Nephron progenitor cell (in vitro differentiated cells): ENCODE measurements around the gene GPR153.

ENCODE experiments used
- DNase-seq: peaks from one replicate; pipeline ENCODE4 v3.0.0; 2021
- H3K27ac Mint-ChIP-seq: 2 replicates; pipeline ENCODE4 v1.8.0; 2021; ENCODE audit warnings: mild to moderate bottlenecking, moderate library complexity, mixed read lengths
- H3K27me3 Mint-ChIP-seq: 2 replicates; pipeline ENCODE4 v1.8.0; 2021; ENCODE audit warnings: mild to moderate bottlenecking, low read depth, mixed read lengths; ENCODE audit not compliant: poor library complexity
- H3K36me3 Mint-ChIP-seq: 2 replicates; pipeline ENCODE4 v1.8.0; 2021; ENCODE audit warnings: low read depth, mixed read lengths
- H3K4me1 Mint-ChIP-seq: 2 replicates; pipeline ENCODE4 v1.8.0; 2021; ENCODE audit warnings: mixed read lengths
- H3K4me3 Mint-ChIP-seq: 2 replicates; pipeline ENCODE4 v1.8.0; 2021; ENCODE audit warnings: mild to moderate bottlenecking, moderate library complexity, mixed read lengths
- H3K9me3 Mint-ChIP-seq: 2 replicates; pipeline ENCODE4 v1.8.0; 2021; ENCODE audit warnings: mild to moderate bottlenecking, moderate library complexity, mixed read lengths
- TF ChIP-seq, protein P1 (sequence below): fragments of 200-600 bp; sonication (generic); IDR thresholded peaks from 2 replicates; pipeline ENCODE4 v1.5.0; 2021; ENCODE audit warnings: antibody characterized with exemption

The GPR153 gene

DNA sequence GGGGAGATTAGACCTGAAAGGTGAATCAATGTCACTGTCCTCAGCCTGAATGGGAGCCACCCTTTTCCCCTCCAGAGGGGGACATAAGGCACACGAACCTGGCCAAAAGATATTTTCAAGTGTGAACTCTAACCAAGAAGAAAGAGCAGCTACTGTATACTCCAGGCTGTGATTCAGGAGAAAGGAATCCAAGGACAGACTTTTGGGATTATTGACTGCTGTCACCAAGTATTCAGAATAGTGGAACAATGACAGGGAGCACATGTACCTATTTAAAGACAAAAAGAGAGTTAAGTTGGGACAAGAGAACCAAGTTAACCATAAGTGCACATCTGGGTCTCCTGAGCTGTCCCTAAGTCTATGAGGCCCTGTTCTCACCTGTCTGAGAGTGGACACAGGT, 27.5 kb downstream of the GPR153 start:
- Mint-ChIP-seq H3K9me3 (no peaks in the 10 kb centered on the region), H3K36me3 (peaks cover 27% of the 10 kb centered on the region), H3K4me3 (peak overlapping the region; percentile 41), H3K27me3 (peaks cover 10% of the 10 kb centered on the region), H3K27ac (no peak overlapping the region), H3K4me1 (peaks cover 27% of the 10 kb centered on the region)
- TF ChIP-seq, protein P1, sequence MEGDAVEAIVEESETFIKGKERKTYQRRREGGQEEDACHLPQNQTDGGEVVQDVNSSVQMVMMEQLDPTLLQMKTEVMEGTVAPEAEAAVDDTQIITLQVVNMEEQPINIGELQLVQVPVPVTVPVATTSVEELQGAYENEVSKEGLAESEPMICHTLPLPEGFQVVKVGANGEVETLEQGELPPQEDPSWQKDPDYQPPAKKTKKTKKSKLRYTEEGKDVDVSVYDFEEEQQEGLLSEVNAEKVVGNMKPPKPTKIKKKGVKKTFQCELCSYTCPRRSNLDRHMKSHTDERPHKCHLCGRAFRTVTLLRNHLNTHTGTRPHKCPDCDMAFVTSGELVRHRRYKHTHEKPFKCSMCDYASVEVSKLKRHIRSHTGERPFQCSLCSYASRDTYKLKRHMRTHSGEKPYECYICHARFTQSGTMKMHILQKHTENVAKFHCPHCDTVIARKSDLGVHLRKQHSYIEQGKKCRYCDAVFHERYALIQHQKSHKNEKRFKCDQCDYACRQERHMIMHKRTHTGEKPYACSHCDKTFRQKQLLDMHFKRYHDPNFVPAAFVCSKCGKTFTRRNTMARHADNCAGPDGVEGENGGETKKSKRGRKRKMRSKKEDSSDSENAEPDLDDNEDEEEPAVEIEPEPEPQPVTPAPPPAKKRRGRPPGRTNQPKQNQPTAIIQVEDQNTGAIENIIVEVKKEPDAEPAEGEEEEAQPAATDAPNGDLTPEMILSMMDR, result no peak
- DNase-seq, result no peak

DNA sequence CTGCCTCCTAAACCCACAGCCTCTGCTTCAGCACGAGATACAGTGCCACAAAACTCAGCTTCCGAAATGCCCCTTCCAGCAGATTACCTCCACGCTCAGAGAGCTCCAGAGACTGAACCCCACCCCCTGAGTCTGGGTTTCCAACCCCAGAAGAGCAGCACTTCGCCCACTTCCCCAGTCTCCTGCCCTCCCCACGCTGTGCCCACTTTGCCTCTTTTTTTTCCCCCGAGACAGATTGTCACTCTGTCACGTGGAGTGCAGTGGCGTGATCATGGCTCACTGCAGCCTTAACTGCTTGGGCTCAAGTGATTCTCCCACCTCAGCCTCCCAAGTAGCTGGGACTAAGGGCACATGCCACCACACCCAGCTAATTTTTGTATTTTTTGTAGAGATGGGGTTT, 35.2 kb downstream of the GPR153 start:
- Mint-ChIP-seq H3K9me3 (no peaks in the 10 kb centered on the region), H3K27me3 (no peaks in the 10 kb centered on the region), H3K36me3 (peaks cover 56% of the 10 kb centered on the region), H3K27ac (peak overlapping the region; percentile 95), H3K4me1 (peaks cover 11% of the 10 kb centered on the region), H3K4me3 (no peak overlapping the region)
- TF ChIP-seq, protein P1, result no peak
- no peak for DNase-seq

DNA sequence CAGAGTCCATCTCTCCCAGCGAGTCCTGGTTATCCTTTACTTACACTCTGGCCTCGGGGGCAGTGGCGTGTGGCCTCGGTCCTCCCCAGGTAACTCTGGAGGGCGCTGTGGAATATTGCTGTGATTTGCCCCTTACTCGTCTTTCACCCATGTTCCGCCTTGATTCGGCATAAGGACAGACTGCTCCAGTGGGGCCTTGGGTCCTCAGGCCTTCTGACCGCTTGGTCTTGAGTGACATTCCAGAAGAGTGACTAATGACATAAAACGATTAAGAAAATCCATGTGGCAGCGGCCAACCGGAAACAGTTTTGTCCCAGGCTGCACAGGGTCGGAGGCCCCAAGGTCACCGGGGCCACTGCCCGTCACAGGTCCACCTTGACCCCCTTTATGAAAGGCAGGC, 36.2 kb downstream of the GPR153 start:
- Mint-ChIP-seq H3K9me3 (no peaks in the 10 kb centered on the region), H3K27me3 (no peaks in the 10 kb centered on the region), H3K27ac (no peak overlapping the region), H3K36me3 (peaks cover 59% of the 10 kb centered on the region), H3K4me3 (no peak overlapping the region), H3K4me1 (peaks cover 11% of the 10 kb centered on the region)
- no peak for DNase-seq
- TF ChIP-seq, protein P1, result no peak

DNA sequence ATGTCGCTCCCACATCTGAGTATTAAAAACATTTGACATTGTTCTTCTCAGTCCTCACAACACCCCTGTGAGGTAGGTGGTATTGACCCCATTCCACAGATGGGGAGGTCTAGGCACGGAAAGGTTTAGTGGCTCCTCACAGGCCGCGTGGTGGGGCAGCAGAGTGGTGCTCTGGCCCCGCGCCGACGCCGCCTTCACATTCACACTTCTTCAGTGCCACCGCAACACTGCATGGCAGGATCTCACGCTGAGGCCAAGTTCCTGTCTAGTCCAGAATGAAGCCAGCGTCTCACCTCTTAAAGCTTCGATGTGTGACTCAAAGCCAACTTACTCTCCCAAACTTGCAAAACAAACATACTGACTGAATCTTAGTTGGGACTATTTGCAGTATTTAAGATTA, 37.3 kb downstream of the GPR153 start:
- TF ChIP-seq, protein P1, result no peak
- Mint-ChIP-seq H3K9me3 (no peaks in the 10 kb centered on the region), H3K27me3 (no peaks in the 10 kb centered on the region), H3K4me1 (peaks cover 17% of the 10 kb centered on the region), H3K36me3 (peaks cover 56% of the 10 kb centered on the region), H3K27ac (no peak overlapping the region), H3K4me3 (no peak overlapping the region)
- no peak for DNase-seq

DNA sequence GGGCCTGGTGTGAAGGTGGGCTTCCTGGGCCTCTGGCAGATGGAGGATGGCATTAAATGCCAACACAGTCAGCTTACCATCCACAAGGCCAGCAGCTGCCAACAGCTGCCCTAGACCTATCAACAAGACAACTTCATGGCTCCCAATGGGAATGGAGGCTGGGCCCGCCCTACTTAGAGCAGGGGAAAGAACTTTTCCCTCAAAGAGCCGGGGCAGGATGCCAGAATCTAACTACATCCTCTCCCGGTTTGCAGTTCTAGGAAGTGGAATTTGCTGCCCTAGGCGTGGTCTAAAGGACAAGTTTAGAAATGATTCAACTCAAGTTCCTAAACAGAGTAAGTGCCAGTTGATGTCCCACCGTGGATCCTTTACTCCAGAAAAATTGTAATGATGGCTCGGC, 38.3 kb downstream of the GPR153 start:
- TF ChIP-seq, protein P1, result no peak
- H3K36me3 Mint-ChIP-seq, result peaks cover 56% of the 10 kb centered on the region
- H3K4me3 Mint-ChIP-seq, result no peak overlapping the region
- no peaks in the 10 kb centered on the region for H3K9me3 Mint-ChIP-seq
- H3K27me3 Mint-ChIP-seq, result no peaks in the 10 kb centered on the region
- DNase-seq, result no peak
- H3K4me1 Mint-ChIP-seq, result peaks cover 19% of the 10 kb centered on the region
- no peak overlapping the region for H3K27ac Mint-ChIP-seq

DNA sequence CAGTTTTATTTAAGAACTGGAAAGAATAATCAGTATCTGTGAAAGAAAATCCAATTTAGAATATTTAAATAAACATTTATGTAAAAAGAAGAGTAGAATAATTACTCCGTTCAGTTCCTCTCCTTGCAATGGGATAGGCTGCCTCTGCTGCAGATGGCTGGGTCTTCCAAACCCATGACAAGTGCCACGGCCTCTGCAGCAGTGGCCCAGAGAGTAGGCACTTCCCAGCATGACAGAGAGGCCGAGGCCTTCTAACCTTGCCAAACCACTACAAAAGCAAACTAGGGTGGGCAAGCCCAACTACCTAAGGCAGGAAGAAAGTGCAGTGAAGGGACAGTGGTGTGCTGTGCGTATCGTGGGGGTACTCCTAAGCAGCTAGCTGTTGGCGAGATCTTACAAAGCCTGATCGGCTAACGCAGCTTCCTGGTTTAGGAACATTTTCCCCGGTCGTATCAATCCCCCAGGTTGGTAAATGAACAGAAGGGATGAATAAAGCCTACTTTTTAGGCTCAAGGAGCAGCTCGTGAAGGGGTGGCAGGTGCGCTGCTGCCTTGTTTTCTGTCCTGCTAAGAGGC, 39.6 kb downstream of the GPR153 start:
- Mint-ChIP-seq H3K27ac (peak overlapping the region; percentile 61), H3K36me3 (peaks cover 44% of the 10 kb centered on the region), H3K9me3 (no peaks in the 10 kb centered on the region), H3K4me1 (peaks cover 17% of the 10 kb centered on the region), H3K4me3 (no peak overlapping the region), H3K27me3 (no peaks in the 10 kb centered on the region)
- DNase-seq, result no peak
- TF ChIP-seq, protein P1, result no peak
